Colon (tissue), 2 donors: ENCODE results near the gene RETREG1.
A peak's percentile ranks its signal among the peaks of the same experiment; 100 is the strongest.

ENCODE experiments used
- FAIRE-seq: peaks from 2 replicates; lab custom pipeline; 2012; peaks lifted over from hg19 to GRCh38; lab: Jason Lieb, UNC
- donor health status: control.
- donor health status: control.

Gene RETREG1

DNA sequence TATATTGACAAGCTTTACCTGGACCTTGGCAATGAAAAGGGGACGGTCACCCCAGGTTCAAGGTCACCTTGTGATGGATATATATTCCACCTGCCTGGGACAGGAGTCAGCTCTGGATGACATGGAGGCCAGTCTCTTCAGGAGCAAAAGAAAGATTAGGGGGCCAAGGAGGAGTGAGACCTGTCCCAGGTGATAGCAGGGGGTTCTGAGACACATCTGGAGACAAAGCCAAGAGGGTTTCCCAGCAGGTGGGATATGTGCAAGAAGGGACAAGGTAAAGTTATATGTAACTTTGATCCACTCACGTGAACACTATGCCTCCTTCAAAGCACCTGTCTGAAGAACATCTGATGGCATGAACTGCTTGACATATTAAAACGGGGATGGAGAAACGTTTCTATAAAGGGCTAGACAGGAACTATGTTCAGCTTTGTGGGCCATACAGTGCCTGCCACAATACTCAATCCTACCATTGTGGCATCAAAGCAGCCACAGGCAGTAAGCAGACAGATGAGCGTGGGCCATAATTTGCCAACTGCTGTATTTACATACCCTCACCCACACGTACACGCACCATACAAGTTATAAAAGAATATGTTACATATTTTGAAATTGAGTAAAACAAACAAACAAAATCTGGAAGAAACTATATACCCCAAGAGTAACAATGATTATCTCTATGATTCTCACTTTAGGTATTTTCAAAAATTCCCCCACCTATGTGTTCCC is 88.3 kb downstream of the RETREG1 start:
- FAIRE-seq: no peak

DNA sequence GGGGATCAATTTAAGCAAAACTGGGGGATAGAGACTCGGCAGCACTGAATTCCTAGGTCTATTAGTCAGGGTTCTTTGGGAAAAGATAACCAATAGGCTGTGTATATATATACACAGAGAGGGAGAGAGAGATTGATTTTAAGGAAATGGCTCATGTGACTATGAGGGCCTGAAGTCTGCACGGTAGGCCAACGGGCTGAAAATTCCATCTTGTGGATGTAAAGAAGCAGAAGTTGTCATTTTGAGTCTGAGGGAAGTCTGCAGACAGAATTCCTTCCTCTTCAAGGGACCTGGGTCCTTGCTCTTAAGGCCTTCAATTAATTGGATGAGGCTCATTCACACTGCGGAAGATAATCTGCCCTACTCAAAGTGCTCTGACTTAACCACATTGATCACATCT is 91.1 kb downstream of the RETREG1 start:
- FAIRE-seq: no peak

DNA sequence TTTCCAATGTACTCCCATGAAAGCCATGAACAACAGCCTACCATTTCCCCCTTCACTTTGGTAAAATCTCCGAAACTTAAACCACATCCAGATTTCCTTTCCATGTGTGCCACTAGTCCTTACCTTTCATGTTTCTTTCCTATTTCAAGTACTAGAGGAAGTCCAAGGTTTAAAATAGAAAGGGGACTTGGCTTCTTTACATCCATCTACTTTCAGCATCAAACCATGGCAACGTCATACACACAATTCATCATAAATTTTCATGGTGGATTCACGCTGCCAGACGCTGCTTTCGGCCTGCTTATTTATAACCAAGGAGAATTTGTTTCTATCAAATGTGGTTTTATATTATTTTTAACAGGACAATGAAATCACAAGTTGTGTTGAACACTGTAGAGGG is 92.5 kb downstream of the RETREG1 start:
- no peak for FAIRE-seq

DNA sequence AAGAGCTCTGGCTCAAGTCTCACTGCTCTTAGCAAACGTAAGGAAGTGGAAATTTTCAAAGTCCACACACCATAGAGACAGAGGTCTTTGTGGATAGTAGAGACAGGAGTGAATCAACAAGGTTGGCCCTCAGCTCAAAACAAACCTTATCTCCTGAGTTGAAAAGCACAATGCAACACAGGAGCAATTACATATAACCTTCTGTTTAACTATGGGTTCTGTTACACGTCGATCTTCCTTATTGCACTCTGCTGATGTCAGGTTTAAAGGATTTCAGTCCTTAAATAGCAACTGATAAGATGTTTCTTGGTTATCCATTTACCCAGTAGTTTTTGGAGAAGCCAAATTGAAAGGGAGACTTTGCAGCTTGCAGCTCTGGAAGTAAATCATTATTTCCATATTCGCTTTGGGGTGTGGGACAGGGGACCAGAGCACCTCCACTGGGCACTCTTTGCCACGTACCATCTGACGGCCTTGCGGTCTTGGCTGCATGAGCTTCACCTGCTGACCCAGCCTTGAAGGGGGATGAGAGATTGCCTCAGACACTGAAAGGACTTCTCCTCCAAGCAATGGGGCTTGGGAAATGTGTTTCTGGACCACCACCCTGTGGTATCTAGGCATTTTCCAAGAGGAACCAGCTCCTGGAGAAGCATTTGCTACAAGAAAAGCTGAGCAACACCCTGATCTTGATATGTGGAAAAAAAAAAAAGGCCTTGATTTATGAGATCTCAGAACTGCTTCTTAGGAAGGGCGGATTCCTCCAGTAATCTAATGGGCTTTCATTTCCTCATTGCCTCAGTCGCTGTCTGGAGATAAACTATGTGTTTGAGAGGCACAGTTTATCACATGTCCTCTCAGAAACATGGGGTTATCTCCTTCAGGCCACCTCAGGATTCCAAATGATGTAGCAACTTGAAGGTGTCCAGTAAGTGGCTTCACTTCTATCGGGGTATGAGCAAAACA is 95.0 kb downstream of the RETREG1 start:
- peak; percentile 75 for FAIRE-seq

DNA sequence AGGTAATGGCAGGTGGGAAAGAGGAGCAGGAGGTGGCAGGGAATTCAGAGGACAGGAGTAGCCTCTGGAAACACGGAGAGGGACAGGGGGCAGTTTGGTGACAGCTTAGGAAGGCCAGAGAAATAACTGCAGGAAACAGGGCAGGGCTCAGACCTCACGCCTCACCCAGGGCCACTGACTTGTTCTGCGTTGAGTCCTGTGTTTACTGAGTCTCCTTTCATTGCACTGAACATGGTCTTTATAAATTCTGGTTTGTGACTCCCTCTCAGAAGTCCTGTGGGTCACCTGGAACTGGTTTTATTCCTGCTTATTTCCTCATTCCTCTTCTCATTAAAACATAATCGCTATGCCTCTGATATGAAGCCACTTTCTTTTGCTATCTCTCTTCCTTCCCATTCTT is 96.0 kb downstream of the RETREG1 start:
- FAIRE-seq: no peak

DNA sequence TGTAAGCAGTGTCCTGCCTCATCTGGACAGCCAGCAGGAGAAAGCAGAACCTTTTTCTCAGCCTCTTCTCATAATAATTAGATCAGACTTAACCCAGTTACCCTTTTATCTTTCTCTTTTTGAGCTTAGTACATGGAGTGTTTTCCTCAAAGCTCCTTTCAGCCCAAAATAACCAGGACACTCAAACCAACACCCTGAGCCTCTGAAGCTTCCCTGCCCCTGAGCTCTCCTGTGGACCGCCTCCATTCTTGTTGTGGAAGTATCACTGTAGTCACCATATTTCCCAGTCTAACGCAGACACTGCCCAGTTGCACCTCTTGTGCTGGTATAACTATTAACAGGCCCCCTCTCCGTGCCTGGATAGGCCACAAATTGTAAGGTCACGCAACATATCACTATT is 97.4 kb downstream of the RETREG1 start:
- FAIRE-seq: no peak

DNA sequence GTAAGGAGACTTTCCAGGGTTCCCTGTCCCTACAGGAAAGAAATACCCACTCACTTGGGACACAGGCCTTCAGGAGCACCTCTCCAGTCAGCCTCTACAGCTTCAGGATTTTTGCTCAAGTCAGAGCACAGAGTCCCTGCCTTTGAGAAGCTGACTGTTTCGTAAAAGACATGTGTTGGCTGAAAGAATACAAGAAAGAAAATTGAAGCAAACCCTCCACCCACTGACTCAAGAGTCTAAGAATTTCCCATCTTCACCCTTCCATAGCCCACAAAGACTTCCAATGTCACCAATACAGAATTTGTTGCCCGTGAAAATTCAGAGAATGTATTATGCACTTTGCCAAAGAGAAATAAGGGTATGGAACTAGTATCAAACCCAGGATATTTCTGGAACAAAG is 98.2 kb downstream of the RETREG1 start:
- FAIRE-seq: no peak

DNA sequence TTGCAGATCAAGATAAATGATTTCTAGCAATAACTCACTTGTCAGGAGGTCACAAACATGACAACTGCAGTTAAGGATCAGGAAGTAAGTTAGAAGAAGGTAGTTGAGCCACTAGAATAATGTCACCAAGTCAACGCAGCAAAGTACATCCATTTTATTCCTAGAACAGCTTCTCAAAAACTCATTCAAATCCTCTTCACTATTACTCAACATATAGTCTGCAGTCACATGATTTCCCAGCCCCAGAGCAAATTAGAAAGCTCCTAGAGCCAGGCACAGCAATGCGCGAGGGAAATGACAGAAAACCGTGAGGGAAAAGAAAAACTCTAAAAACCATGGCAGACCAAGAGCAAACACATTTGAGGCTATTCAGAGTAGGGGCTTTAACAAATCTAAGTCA is 101.3 kb downstream of the RETREG1 start:
- FAIRE-seq: no peak

DNA sequence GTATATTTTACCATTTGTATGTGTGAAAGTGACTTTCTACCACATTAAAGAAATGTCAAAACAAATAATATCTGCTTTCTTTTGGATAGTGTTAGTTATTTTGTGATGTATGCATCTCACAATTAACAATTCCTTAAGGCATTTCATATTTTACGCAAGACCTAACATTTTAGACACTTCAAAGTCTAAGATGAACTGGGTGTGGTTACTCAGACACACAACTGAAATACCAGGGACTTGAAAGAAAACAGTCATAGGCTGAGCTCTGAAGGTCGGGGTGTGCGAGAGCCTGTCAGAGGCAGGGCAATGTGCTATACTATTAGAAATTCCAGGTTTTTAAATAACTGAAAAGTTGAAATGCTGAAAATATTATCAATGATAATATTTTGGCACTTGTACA is 106.7 kb downstream of the RETREG1 start:
- no peak for FAIRE-seq

DNA sequence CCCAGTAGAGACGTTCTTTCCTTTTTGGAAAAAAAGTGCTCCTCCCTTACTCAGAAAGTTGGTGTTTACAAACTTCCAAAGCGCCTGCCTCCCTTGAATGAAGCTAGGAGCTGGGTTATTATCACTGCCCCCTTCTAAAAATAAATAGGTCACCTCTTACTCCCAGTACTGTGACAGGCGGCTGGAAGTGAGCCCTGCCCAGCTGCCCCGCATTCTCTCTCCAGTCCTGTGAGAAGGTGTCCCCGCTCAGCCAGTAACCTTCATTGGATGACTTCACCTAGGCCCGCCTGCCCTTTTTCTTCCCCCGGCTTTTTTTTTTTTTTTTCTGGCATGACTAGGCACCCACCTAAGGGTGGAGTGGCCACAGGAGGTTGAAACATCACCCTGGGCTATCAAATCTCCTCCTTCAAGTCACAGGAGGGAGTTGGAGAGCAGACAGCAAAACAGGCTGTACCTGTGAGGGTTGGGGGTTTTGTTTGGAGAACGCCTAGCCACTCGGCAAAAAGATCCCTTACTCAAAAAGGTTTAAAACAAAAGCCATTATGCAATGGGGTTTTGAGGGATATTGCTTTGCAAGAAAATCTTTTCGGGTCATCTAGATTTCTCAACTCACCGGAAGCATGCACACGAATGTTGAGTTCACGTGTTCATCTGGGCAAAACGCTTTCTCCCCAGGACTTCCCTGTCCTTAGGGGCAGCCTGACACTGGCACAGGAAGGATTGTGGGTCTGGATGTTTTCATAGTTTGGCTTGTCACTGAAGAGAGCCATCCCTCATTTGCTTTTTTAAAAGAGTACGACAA is 107.9 kb downstream of the RETREG1 start:
- FAIRE-seq: no peak

DNA sequence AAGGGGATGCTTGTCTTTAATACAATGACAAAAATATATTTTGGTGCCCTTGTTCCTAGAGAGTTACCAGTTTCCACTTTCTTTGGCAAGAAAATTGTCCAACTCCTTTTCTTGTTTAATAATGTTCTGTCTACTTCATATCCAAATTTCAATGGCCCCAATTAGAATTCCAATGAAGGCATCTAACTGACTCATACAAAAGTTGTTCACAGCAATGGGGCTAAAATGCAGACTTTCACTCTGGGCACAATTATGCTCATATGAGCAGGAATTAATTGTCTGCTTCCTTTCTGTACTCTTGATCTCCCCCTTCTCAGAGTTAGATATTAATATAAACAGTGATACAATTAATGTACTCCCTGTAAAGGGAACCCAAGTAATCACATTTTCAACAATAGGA is 109.1 kb downstream of the RETREG1 start:
- FAIRE-seq: no peak

DNA sequence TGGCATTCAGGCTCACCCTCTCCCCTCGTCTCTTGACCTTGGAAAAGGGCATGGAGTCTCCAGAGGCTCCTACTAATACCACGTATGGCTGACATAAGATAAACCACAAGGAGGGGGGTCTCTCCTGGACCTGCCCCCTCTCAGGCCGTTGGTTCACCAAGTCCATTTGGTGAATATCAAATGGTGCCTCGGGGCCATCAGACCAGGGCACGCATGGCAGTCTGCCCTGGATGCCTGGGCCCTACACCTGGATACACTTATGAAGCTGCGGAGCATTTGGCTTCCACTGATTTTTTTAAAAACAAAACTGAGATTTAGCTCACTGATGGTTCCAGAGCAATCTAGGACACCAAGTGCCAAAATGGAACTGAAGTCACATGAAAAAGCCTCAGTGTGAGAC is 110.9 kb downstream of the RETREG1 start:
- FAIRE-seq: no peak

DNA sequence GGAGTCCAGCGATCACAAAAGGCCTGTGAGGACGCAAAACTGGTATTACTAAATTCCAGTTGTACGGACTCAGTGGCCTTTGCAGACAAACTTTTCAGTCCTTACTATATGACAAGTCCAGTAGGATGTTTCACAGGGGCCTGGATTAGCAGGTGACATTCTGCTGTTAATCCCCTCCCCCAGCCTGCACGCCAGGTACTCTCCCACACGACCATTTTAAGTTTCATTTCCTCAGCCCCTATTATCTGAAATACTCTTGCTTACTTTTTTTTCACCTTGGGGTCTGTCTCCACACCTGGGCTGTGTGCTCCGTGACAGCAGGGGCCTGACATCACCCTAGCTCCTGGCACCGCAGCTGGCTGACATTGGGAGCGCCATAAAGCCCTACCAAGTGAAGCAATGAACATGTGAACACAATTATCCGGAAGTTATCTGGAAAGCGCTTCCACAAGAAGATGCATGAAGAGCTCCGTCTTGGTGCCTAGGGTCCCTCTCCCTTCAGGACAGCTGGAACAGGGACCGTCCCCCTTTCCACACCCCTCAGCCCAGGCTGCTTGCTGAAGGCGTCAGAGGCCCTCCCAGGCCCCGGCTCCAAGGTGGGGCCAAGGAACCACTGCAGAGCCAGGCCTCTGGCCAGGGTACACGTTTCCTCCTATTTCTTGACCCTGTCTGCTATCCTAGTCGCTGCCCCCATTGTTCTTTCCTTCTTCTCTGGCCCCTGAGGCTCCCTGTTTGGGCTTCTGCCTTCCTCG is 111.5 kb downstream of the RETREG1 start:
- no peak for FAIRE-seq

DNA sequence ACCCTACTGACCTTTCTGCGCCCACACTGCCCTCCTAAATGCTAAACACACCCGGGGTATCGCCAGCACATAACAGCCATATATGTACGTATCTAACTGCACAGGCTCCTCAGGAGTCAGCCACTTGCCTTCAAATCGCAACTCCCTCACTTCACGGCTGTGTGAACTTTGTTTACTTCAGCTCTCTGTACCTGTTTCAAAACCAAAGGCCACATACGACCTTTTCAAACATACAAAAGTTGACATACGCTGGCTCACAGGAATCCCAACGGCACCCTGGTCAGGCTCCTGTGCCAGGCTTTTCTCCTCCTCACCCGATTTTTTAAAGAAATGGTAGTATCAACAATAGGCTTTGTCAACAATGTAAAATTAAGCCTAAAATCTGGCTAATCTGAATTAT is 112.2 kb downstream of the RETREG1 start:
- FAIRE-seq: no peak

DNA sequence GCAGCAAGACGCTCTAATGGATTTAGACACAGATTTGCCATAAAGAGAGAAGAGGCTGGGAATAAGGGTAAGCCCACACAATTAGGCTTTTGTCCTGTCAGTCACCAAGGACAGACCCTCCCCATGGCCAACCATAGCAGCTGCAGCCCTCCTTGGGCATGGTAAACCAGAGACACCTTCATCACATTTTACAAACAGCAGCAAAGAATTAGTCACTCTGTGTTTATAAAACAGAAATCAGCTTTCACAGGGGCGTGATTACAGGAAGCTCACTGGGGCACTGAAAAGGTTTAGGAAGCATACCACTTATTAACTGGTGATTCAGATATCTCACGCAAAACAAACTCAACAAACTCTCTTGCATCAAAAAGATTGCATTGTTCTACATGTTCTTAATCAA is 113.9 kb downstream of the RETREG1 start:
- no peak for FAIRE-seq

DNA sequence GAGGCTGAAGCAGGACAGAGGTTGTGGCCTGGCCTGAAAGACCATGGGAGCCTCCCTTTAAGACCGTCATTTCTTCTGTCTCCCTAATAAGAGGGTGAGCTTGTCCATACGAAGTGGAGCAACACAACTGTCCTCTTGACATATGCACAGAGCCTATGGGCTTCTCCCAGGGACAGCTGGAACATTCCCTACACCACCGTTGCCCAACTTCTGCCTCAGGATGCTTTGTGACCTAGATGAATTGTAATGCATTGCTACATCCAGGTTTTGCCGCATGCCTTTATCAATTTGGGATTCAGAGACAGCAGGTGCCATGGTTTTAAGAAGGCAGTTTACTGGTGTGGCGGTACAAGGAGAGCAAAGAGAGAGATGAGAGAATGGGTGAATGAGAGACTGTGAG is 116.8 kb downstream of the RETREG1 start:
- no peak for FAIRE-seq

DNA sequence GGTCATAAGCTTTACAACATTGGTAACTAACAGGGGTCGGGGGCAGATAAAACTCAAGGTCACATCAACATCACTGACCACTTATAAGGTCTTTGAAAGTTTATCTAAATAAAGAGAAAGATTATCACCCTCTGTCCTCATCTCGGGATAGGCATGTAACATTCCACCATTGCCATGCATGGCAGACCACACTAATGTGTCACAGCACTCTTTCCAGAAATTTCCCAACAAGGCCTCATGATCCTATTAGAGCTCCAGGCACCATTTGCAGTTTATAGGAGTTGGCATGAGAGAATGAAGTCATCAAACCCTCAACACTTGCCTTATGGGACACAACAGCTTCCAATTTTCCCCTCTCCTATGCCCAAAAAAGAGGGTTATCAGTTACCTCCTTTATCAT is 119.3 kb downstream of the RETREG1 start:
- FAIRE-seq: no peak

DNA sequence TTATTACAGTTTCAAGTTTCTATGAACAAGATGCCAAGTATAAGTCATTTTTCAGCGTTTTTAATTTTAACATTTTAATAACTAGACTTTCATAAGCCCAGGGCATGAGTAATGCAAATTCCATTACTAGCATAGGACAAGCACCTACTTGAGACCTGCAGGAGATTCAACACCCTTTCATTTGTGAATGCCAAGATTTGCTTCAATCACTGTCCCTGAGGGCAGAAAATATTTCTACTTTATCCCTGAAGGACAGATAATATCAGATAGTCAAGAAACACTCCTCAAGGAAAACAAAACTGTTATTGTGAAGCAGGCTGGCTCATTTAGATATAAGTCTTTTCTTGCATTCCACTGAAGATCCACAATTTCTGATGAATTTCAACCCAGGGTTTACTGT is 123.5 kb downstream of the RETREG1 start:
- no peak for FAIRE-seq

DNA sequence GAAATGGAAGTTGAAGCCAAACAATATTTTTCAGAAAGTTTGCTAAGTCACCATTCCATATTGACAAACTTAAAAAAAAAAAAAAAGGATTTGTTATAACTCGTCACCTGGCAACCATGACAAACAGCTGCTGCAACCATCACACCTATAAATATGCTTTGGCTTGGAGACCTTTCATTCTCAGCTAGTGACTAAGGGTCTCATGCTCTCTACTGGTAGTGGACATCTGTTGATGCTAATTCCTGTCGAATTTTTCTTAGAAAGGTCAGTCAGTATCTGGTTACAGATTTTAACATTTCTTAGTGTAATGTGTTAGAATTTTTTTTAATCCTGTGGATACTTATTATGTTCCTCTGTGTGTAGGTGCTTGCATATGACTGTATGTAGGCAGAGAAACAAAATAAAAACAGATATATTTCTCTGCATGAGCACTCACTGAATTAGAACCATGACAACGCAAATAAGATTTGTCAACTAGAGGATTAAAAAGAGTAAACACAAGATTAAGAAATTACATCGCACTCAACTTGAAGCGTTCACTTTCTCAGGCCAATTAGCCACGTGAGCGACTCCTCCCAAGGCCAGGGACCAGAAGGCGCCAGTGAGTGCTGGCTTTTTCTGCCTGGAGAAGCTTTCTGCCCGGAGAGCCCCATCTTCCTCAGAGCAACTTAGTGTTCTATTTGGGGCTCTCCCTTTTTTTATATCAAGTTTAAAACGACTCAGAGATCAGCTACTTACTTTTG is 124.2 kb downstream of the RETREG1 start:
- FAIRE-seq: peak; percentile 41

DNA sequence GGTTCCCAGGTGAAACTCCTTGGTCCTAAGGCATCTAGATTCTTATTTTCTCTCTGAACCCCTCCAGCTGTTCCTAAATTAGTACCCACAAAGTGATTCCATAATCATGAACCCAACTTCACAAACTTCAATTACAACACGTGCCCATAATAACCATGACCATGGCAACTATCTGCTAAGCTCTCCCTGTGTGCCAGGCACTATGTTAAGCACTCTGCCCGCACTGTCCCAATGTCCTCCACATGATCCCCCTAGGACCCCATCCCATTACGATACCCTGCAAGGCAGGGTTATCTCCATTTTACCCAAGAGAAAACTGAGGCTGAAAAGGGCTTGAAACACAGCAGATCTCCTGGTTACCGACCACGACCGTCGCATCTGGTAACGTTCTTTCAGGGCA is 125.9 kb downstream of the RETREG1 start:
- FAIRE-seq: no peak

DNA sequence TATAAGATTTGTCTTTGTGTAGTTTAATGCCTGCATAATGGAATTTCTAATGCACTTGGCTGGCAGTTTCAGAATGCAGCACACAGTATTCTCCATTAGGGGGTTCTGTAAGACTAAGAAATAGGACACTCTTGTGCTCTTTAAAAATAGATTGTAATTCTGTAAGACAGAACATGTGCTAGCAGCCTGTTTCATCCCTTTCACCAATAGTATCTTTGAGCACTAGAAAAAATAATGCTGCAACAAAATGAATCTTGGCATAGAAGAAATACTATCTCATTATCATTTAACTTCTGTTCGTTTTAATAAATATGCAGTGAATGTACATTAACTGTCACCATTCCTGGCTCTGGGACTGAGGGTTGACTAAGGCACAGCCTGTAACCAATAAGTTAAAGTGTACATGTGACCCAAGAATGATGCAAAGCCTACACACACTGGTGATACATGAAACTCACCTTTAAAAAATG is 127.4 kb downstream of the RETREG1 start:
- peak; percentile 87 for FAIRE-seq
